ENCODE measurements around the gene PTTG1IP.

GRCh38 chr21:44876849-44877575 is 3.5 kb upstream of the PTTG1IP start:
- TF ChIP-seq, protein P1, sequence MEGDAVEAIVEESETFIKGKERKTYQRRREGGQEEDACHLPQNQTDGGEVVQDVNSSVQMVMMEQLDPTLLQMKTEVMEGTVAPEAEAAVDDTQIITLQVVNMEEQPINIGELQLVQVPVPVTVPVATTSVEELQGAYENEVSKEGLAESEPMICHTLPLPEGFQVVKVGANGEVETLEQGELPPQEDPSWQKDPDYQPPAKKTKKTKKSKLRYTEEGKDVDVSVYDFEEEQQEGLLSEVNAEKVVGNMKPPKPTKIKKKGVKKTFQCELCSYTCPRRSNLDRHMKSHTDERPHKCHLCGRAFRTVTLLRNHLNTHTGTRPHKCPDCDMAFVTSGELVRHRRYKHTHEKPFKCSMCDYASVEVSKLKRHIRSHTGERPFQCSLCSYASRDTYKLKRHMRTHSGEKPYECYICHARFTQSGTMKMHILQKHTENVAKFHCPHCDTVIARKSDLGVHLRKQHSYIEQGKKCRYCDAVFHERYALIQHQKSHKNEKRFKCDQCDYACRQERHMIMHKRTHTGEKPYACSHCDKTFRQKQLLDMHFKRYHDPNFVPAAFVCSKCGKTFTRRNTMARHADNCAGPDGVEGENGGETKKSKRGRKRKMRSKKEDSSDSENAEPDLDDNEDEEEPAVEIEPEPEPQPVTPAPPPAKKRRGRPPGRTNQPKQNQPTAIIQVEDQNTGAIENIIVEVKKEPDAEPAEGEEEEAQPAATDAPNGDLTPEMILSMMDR (IDR thresholded peaks at IDR 0.05; ENCODE audit: insufficient read depth, low read depth, low read length), result no peak
- TF ChIP-seq EZH2 (IDR thresholded peaks at IDR 0.05; ENCODE audit: insufficient read depth, low read length), result no peak

Measured in astrocyte (in vitro differentiated cells and primary cell).